Measurements from ENCODE around the gene MAN1A1.
"Not testable (repeated sequence)": the region's sequence is repeated elsewhere in the genome, so short reads cannot be mapped to it uniquely, and the experiment has no call there.

MAN1A1 gene

DNA sequence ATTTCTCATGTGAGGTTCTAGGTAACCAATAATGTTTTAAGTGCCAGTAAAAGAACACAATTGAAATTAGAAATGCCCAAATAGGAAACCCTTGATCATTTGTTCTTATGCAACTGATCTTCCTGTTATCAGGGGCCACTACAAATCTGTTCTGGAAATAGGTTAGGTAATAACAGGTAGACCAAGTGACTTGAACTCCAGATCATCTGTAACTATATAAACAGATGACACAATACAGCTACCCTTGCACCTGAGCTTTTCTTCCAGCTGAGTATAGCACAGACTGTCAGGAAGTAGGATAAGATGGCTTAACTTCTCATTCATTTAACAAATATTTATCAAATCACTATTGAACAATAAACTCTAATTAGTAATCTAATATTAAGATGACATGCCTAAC is 52.5 kb downstream of the MAN1A1 start:
- no peak for DNase-seq

DNA sequence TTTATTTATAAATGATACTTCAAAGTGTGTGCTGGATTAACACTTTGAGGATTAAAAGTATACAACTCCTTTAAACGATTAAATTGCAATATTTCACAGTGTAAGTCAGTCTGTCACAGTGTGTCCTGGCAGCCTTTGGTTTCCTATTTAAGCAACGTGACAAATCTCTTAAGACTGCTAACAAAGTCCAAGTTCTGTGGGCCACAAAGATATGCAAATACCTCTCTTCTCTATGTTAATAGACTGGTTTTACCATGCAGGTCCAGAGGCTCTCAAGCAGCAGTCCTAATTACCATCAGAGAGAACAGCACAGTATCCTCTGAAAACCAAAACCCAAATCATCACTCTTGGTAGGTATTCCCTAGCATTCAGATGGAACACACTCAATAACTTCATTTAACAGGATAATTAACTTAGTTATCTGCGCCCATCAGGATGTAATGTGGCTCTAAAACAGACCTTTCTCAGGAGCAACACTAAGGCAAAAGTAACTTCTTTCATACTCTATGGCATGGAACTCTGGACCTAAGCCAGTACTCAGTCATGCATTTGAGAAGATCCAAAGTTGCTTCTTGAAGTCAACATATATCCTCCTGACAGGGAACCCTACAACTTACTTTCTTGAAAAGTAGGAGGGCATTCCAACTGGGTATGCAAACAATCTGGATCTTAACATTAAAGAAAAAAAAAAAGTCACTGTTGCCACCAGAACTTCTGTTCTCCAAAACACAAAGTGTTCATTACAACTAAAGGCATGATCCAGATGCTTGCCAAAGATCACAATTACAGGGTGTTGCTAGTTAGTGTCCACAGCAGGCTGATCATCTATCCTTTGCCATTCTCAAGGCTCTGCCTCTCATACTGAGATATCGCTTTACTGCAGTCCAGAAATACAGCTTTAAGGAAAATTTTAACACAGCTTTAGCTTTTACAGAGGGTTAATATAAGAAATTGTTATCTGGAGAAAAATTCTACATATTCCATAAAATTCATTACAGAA is 53.2 kb downstream of the MAN1A1 start:
- DNase-seq, result no peak

DNA sequence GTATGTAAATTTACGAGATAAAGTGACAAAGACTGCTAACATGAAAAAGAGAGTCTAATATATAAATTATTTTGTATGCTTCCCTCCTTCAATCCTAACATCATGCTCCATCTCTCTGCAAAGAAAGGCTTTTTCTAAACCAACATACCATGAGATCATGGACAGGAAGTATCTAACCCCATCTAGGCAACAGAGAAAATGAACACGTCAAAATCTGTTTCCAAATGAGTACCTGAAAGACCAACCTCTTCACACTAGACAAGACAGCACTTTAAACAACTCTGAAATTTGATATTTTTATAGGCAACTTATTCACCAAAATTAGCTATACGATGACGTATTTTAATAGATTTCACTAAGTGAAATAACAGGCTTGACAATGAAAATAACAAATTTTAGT is 54.6 kb downstream of the MAN1A1 start:
- DNase-seq, result no peak

DNA sequence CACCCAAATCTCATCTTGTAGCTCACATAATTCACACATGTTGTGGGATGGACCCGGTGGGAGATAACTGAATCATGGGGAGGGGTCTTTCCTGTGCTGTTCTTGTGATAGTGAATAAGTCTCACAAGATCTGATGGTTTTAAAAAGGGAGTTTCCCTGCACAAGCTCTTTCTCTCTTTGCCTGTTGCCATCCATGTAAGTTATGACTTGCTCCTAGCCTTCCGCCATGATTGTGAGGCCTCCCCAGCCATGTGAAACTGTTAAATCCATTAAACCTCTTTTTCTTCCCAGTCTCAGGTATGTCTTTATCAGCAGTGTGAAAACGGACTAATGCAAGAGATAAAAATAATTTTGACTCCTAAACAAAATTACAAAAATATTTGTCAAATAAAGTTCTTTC is 58.5 kb downstream of the MAN1A1 start:
- DNase-seq, result not testable (repeated sequence)

DNA sequence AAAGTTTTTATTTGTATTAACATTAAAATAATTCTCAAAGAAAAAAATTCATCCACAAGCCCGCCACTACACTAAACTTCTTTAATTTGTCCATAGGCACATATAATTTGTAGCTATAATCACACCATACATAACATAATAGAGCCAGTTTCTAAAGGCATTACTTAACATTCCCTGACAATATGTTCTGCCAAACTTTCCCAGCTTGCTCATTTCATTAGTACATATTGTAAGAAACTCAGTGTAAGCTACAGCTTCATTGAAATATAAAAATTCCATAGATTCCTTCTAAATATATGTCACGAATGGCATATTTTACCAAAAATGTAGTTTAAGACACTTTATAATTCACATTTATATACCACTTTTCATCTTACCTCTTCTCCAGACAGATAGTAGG is 59.3 kb downstream of the MAN1A1 start:
- no peak for DNase-seq

DNA sequence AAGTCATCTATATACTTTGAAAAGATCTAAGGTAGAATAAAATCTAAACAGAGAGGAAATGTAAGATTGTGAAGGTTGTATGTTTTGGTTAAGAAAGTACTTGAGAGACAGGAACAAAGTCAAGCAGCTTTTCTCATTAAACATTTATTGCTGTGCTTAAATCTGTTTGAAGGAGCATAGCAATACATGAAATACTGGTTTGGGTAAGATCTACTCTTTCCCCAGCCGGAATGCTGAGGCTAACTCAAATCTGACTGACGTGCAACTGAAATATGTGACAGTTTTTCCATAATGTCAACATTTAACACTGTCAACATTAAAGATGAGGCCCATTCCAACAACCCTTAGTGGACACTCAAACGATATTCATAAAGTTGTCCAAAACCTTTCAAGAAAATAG is 59.9 kb downstream of the MAN1A1 start:
- no peak for DNase-seq

DNA sequence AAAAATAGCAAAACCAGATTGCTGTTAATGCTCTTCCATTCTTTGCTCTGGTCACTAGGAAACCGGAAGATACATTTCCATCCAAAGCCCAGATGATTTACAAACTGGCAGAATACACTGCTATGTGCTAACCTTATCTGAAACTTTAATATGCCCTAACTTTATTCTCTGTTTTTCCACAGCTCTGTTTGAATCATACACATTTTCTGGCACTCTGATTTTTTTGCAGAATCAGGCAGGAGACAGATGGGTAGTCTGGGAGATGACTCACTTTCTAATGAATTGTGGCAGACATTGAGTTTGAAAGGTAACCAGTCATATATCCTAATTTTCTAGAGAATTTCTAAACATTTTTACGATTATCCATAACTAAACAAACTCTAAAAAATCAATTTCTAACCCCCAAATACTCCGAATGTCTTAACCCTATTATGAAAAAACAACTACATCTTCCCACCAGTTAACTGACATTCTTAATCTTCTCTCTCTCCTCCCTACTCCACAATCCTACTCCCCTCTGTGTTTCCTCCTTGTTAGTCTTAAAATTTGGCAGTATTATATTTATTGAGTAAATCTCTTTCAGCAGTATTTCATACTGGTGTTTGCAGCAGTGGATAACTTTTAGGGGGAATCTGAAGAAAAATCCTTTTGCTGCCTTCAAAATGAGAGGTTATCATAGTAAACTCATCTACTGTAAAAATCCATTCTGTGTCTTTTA is 63.5 kb downstream of the MAN1A1 start:
- DNase-seq, result no peak

DNA sequence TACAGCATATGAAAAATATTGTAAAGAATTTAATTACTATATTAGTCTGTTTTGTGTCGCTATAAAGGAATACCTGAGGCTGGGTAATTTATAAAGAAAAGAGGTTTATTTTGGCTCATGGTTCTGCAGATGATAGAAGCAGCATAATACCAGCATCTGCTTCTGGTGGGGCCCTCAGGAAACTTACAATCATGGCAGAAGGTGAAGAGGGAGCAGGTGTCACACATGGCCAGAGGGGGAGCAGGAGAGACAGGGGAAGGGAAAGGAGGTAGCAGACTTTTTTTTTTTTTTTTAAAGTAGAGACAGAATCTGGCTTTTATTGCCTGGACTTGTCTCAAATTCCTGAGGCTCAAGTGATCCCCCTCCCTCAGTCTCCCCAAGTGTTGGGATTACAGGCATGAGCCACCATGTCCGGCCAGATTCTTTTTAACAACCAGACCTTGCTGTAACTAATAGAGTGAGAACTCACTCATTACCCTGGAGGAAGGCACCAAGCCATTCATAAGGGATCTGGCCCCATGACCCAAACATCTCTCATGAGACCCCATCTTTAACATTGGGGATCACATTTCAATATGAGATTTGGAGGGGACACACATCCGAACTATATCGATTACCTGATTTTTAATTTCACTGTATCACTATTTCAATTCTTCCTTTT is 64.6 kb downstream of the MAN1A1 start:
- no peak for DNase-seq

DNA sequence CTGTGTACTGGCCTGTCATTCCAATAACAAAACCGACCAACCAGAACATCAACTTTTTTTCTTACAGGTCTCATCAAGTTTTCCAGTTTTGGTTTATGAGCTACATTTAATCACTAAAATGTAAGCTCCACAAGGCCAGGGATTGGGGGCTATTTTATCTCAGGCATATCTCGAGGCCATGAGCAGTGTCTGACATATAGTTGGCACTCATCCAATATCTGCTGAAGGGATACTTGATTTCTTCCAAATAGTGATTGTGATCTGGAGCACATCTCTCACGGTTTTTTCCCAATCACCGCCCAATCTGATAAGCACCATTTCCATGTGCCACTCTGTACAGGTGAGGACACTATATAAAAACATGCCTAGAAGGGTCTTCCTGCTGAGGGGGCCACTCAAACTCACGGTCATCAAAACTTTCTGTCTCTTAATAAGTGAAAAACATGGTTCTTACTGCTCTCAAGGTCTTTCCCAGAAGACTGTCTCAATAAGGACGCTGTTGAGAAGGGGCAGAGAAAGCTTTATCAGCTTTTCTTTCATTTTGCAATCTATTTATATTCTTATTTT is 65.5 kb downstream of the MAN1A1 start:
- no peak for DNase-seq

DNA sequence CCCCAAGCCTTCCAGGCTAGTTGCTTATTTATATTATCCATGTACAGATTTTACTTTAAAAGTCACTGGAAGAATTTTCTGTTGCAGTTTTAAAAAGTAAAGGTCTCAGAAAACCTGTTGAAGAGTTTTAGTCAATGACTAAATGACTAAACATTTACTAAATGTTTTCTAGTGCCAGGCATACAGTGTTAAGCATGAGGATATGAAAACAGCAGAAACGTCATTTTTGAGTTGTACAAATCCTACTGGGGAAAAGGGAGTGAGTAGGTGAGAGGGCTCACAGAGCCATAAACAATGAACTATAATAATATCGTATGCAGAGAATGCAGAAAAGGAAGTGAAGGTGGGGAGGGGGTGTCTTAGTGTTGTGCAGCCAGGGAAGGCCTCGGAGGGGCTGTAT is 66.3 kb downstream of the MAN1A1 start:
- no peak for DNase-seq

DNA sequence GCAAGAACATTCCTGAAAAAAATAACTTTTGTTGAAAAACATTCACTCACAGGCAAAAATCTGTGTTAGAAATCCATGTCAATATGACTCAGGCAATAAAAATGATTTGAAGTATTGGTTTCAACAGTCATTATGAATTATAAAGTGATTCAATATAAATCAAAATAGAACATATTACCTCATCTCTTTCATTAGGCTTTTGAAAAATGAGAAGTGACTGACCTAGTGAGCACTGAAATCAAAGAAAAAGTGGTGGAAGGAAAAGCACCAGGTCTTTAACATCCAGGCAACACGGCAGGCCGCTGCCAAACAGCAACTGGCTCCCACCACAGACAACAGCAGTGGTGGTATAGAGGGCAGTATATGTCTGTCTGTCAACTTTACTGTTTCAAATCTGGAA is 68.9 kb downstream of the MAN1A1 start:
- DNase-seq, result no peak

DNA sequence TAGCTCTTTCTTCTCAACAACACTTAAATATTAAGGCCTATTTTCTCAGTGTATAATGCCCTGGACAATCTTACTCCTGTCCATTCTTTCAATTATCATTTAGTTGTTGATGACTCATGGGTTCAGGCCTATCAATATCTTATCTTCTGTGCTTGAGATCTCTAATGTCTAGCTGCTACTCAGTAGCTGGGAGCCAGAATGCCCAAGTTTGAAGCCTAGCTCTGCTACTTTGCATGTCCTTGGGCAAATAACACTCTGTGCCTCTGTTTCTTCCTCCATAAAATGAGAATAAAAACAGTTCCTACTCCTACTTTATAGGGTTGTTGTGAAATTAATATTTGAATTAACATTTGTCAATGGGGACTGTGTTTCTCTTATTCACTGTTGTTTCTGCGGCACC is 69.5 kb downstream of the MAN1A1 start:
- no peak for DNase-seq

DNA sequence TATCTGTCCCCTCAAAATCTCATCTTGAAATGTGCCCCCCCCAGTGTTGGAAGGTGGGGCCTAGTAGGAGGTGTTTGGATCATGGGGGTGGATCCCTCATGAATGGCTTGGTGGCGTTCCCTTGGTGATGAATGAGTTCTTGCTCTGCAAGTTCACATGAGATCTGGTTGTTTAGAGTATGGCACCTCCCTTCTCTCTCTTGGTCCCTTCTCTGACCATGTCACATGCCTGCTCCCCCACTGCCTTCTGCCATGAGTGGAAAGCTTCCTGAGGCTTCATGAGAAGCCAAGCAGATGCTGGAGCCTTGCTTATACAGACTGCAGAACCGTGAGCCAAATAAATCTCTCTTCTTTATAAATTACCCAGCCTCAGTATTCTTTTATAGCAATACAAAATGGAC is 70.9 kb downstream of the MAN1A1 start:
- DNase-seq, result no peak

DNA sequence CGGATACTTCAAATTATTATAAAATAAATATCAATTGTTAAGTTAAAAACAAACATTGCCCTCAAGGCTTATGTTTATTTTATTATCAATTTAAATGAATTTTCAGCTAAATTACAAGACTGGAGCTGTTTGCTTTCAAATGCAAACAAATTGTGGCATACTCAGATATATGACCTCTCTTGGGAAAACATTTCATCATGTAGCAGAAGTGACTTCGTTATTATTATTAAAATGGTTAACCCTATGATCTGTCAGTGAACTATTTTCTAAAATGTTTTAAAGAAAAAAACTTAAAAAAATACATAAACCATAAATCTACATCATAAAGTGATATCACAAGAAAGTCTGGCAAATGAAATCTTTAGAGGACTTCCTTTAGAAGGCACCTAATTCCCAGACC is 72.5 kb downstream of the MAN1A1 start:
- DNase-seq, result no peak

DNA sequence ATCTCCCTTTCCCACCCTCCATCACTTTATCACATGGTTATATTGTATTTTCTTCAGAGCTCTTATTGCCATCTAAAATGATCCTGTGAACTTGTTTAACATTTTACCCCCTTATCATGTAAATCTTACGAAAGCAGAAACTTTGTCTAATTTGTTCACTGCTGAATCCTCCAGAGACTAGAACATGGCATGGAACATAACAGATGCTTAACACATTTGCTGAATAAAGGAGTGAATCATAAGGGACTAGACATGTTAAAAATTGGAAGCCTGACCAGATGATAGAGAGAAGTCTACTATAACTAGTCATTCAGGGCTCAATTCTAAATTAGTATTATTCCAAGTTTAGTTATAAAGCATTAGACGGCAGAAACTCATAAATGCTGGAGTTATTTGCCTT is 73.3 kb downstream of the MAN1A1 start:
- no peak for DNase-seq

DNA sequence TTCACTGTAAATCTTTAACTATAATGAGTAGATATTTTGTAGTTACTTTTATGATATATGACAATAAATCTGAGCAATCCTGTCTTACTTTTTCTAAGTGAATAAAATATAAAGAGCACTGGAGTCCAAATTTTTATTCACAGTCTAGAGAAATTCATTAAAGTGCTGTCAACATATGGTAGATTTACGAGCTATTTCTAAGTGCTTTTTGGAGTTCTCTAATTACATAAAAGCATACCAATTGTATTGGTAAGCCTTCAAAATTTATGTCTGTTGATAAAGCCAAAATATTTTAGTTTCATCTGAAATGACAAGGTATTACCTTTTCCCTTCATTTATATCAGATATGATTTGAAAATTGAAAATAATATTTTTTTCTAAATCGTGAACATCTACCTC is 75.4 kb downstream of the MAN1A1 start:
- DNase-seq, result no peak

DNA sequence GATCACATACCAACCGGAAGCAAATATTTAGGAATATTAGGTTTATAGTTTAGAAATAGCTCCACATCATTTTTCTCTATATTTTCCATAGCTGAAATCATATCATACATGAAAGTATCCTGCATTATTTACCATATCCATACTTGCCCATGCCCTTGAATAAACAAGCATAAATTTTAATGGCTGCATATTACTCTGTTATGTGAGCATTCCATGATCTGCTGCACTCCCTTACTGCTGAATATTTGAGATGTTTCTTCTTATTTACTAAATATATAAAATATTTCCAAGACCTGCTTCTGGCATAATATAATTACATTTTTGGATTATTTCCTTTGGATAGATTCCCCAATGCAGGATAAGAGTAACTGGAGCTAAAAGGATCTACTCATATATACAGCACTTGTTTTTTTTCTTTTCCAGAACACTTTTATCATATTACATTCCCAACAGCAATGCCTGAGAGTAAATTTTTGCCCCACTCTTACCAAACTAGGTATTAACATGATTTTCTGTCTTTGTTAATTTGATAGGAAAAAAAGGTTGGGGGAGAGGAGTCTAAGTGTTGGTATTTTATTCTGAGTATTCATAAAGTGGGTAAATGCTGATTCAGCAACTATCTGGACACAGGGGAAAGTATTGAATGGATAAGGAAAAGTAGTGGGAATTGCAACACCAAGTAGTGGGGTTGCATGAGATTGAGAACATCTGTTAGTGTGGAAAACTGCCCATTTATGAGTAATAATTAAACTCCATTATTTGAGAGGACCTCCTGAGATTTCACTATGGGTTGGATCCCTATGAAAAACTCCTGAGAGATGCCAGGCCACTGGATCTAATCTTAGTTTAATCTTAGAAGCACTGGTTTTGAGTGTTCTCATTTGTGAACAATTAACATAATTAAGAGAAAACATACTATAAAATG is 76.0 kb downstream of the MAN1A1 start:
- no peak for DNase-seq

DNA sequence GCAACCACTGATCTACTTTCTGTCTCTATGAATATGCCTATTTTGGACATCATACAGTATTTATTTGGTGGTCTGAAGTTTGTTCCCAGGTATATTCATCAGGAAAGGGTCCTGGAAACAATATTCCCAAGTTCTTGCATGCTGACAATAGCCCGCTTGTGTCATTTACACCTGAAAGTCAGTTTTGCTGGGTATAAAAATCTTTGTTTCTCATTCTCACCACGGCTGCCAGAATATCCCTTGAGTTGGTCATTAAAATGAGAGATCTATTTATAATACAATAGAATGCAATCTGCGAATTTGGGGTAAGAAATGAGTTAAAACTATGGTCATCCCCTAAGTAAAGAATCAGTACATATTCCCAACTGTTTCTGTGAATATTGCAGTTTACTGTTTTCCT is 79.0 kb downstream of the MAN1A1 start:
- no peak for DNase-seq

DNA sequence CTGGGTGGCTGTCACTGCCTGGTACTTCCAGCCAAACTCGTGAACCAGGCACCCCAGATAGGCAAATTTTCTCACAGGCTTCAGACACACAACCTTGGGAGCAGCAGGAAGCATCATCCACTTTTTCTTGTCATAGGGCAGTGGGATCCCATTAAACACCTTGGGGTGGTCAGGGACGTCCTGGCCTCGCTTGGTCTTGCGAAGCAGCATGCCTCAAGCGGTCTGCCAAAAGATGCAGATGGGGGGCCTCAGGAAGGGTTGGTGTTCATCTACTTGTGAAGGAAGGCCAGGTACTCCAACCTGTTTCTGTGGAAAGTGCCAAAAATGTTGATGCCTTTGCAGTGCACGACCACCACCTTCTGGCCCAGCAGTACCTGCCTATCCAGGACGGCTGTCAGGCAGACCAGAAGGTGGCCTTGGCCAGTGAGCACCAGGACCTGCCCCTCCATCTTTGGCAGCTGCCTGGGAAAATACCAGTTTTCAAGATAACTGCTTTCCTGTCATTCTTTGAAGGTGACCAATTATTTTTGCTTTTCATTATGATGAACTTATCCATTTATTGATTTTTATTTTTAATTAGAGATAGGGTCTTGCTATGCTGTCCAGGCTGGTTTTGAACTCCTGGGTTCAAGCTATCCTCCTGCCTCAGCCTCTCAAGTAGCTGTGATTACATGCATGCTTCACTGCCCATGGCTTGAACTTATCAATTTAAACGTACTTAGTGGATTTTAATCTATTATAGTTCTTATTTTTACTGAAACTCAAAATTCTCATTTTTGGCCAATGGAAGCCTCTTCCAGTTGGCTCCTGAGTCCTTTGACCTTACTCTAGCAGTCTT is 80.1 kb downstream of the MAN1A1 start:
- DNase-seq, result no peak

DNA sequence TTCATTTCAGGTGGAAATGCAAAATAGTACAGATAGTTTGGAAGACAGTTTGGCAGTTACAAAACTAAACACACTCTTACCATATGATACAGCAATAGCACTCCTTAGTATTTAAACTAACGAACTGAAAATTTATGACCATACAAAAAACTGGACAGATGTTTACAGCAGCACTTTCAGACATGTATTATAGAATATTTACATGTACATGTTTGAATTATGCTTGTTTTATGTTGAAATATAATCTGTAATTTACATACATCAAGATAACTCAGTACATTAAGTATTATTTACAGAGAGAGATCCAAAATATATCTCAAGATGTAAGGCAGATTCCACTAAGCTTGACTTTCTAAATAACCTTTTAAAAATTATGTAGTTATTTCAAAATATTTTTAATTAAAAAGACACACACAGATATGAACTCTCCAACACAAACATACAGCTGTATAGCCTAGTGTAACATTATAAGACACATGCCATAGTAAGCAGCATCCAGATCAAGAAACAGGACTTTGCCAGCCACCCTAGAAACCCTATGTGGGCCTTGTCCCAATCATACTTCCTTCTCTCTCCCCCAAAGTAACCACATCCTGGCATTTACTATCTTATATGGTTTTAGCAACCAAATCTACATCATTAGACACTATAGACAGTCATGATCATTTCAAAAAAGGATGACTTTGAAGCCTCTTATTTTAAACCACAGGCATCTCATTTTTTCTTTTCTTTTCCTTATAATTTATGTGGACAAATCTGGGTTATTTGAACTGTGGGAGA is 82.2 kb downstream of the MAN1A1 start:
- no peak for DNase-seq
